OCI-LY7 (cell line): Measurements from ENCODE around the gene OTOP3.

Experiments used
- CTCF ChIP-seq: fragments of 200-600 bp; sonication (generic); conservative IDR thresholded peaks from 2 replicates; pipeline ENCODE4 v1.5.1; 2014; ENCODE audit warnings: mild to moderate bottlenecking, antibody characterized with exemption, low read length, moderate library complexity, mixed read lengths
- EZH2phosphoT487 ChIP-seq: fragments of 200-600 bp; sonication (generic); IDR thresholded peaks from 2 replicates; pipeline ENCODE4 v1.6.1; 2018; ENCODE audit warnings: low read depth, borderline replicate concordance, mild to moderate bottlenecking, mixed run types, antibody characterized with exemption, low read length, moderate library complexity, mixed read lengths

DNA sequence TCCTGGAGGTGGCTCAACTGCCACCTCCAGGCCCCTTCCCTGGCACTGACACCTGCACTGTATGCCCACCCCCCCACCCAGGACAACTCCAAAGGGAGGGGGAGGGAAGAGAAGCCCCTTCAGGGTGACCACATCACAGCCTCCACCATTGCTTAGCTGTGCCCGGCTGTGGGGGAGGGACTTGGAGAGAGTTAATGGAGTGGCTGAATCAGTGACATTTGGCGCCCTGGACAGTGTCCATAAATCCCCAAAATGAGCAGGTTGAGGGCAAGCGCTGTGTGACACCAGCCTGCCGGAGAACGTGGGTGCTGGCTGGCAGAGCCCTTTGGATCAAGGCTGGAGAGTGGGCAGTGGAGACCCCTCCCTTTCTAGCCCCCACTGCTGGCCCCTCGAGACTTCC is 13.5 kb upstream of the OTOP3 start:
- no peak for TF ChIP-seq CTCF
- TF ChIP-seq EZH2phosphoT487, result no peak
